AML-193 (cell line): ENCODE data around the gene RGS19.
A peak's percentile ranks its signal among the peaks of the same experiment; 100 is the strongest.
"Not testable (repeated sequence)": the region's sequence is repeated elsewhere in the genome, so short reads cannot be mapped to it uniquely, and the experiment has no call there.

ENCODE experiments used
- DNase-seq, 2 experiments: peaks; one replicate each; lab custom pipeline; 2025; lab: John Stamatoyannopoulos, UW

RGS19 gene

DNA sequence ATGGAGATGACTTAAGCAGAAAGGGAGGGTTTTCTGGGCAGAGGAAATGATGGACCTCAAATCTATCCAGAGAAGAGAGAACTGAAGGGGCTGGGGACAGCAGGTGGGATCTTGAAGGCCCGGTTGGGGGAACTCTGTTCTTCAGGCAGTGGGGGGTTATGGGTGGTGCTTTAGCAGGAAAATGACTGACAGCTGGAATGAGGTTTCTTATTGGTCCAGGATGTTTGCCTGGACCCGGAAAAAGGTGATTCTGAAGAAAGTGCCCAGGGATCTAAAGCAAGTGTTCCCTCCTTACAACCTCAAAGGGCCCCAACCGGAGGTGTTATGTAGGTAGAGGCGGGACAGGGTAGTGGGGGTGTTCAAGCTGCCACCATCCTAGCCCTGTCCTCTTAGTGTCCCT lies 16.1 kb upstream of the RGS19 start:
- DNase-seq, result no peak

DNA sequence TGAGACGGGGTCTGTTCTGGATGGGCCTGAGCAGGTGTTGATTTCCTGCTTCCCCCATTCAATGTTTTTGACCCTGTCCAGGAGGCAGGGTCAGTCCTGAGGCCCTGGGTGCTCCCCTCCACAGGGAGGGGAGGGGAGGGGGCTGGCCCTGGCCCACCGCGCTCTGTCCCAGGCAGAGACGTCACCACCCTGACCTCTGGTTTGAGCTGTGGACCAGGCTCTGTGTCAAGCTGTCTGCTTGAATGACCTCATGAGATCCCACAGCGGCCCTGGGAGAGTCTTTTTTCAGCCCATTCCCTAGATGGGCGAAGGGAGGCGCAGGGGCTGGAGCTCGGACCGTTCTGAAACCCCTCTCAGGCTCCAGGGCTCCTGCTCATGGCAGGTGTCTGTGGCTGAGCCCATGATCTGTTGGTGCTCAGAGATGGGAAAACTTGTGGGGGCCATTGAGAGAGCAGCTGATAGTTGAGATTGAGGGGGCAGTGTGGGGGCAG lies 13.7 kb upstream of the RGS19 start:
- no peak for DNase-seq

- DNase-seq, result no peak
Observed at GRCh38 chr20:64092258-64093012, 13.1 kb upstream of the RGS19 start.

- DNase-seq, result no peak
Observed at GRCh38 chr20:64091770-64092169, 12.5 kb upstream of the RGS19 start.

GRCh38 chr20:64091340-64091739 lies 12.0 kb upstream of the RGS19 start:
- DNase-seq, result no peak

- DNase-seq, result no peak
Observed at GRCh38 chr20:64090165-64090564, 10.8 kb upstream of the RGS19 start.

DNA sequence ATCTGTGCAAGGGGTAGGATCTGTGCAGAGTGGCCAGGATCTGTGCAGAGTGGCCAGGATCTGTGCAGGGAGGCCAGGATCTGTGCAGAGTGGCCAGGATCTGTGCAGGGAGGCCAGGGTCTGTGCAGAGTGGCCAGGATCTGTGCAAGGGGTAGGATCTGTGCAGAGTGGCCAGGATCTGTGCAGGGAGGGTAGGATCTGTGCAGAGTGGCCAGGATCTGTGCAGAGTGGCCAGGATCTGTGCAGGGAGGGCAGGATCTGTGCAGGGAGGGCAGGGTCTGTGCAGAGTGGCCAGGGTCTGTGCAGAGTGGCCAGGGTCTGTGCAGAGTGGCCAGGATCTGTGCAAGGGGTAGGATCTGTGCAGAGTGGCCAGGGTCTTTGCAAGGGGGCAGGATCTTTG lies 9.3 kb upstream of the RGS19 start:
- not testable (repeated sequence) for DNase-seq

DNA sequence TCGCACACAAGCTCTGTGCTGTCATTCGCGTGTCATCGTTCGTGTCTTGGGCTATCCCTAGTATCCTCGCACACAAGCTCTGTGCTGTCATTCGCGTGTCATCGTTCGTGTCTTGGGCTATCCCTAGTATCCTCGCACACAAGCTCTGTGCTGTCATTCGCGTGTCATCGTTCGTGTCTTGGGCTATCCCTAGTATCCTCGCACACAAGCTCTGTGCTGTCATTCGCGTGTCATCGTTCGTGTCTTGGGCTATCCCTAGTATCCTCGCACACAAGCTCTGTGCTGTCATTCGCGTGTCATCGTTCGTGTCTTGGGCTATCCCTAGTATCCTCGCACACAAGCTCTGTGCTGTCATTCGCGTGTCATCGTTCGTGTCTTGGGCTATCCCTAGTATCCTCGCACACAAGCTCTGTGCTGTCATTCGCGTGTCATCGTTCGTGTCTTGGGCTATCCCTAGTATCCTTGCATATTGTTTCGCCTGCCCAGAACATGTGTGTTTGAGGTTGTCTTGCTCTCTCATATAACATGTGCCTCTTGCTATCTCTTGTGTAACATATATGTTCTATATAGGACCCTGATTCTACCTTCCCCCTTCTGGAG lies 8.0 kb upstream of the RGS19 start:
- DNase-seq, result not testable (repeated sequence)

DNA sequence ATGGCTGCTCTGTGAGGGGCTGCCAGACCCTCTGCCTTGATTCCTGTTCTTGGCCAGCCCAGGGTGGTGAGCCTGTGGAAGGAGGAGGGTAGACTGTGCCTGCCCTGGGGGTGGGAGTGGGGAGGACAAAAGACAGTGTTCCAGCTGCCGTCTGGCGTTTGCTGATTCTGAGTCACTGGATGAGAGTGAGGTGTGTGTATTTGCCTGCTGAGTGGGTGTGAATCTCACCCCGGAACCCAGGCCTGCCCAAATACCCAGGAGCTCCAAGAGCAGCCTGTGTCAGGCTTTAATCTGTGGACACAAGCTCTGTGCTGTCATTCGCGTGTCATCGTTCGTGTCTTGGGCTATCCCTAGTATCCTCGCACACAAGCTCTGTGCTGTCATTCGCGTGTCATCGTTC lies 7.5 kb upstream of the RGS19 start:
- no peak for DNase-seq

GRCh38 chr20:64084685-64085152 lies 5.4 kb upstream of the RGS19 start:
- DNase-seq, result no peak

DNA sequence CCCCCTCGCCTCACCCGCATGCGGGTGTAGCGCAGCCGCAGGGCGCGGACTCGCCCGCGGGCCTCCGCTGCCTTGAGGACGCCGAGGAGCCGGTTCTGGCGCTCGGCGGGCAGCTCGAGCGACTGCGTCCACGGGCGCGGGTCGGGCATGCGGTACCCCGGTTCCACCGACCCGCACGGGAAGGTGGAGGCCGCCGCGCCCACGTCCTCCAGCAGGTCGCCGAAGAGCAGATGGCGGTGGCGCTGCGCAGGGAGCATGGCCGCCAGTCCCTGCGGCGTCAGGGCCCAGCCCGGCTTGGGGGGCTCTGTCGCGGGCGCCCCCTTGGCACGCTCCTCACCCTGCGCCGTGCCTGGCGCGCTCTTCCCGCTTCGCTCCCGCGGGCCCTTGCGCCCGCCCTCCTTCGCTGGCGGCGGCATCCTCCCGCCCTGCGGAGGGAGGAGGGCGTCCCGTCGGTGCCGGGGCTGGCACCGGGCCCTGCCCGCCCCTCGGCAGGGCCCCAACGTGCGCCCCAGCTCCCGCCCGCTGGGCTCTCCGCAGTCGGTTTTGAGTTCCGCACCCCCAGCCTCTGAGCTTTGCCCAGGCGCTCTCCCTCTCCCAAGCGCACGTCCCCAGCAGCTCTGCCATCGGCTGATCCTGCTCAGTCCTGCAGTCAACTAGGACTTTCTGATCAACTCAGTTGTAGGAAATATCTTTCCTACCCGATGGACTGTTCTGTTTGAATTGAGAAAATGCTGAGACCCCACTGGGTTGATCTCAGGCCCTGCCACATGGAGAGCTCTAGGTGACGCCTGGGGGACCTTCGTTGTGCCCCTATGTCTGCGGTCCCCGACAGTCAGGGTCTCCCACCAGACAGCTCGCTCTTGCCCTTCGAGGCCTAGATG lies 4.7 kb upstream of the RGS19 start, which contains the start of gene LKAAEAR1:
TSS of gene LKAAEAR1 (minus strand) at position 595 of the 881 bp plus-strand sequence. CDS start at position 416, 179 bp downstream.
- no peak for DNase-seq

DNA sequence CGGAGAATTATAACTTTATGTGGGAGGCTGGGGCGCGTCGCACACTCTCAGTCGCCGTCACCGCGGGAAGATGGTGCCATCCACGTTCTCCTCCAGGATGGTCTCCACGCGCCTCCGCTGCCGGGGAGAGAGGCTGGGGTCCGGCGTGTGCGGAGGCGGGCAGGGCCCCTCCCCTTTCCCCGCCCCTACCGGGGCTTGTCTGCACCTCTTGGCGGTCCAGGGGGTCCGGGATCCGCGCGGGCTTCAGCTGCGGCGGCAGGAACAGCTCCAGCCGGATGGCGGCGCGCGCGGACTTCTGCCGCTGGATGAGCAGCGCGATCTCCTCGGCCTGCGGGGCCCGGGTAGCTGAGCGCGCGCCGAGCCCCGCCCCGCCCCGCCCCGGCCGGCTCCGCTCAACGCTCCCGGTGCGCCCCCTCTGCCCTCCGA lies 4.1 kb upstream of the RGS19 start:
- DNase-seq, result peak; percentile 40 to 50

DNA sequence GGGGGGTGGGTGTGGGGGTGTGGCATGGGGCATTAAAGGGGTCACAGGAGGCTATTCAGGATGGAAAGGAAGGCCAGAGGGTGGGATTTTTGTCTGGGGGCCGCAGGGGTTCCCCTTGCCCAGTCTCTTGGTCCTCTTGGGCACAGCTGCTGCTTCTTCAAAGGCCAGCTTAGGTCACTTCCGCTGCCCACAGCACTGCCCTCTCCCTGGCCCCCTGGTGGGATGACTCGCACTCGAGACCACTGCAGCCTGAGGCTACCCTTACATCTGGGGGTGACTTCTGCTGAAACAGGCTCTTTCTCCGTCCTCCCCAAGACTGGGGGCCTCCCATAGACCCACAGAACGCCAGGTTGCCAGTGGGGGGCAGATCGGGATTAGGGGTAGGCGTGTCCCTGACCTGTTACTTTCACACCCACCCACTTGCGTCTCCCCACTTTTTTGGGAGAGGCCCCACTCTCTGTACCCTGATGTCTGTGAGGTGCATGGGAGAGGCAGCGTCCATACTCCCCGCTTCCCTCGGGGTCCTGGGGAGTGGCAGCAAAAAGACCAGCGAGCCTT lies 3.6 kb upstream of the RGS19 start:
- DNase-seq, result no peak

DNA sequence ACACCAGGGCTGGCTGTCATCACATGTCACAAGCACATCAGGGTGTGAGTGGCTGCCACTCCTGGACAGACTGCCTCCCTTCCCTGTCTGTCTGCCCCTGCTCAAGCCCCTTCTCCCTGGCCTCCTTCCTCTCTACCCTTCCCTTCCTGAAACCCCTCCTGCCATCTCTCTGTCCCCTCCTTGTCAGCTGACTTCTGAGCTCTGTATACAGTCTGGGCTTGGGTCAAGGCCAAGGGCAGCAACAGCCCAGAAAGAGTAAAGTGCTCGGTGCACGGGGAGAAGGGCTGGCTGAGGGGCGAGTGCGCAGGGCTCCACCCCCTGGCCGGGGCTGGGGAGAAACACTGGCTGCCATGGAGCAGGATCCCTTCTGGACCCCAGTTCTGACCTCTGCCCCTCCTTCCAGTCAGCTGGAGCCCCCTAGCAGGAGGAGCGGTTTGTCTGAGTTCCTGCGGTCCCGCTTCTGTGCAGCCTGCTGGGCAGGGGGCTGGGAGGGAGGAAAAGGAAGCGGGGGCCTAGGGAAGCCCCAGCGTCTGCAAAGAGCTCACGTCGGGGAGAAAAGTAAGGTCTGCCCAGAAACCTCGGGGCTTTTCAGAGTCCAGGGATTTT lies 2.9 kb upstream of the RGS19 start:
- DNase-seq, result no peak

DNA sequence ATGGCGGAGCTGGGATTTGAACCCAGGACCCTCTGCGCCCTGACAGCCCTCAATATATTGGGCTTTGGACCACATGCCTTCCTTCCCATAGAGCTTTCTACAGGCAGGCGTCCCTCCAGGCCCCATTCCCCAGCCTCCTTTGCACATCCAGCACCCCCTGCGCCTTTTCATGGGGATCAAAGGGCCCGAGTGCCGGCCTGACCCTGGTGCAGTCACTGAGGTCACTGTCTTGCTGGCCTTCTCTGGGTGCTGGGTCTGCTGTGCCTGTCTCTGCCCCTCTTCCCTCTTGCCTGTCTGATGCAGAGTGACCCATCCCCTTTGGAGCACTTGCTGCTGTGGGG lies 2.3 kb upstream of the RGS19 start:
- DNase-seq, result no peak

- DNase-seq, result no peak
Observed at GRCh38 chr20:64080813-64081623, 1.7 kb upstream of the RGS19 start.

DNA sequence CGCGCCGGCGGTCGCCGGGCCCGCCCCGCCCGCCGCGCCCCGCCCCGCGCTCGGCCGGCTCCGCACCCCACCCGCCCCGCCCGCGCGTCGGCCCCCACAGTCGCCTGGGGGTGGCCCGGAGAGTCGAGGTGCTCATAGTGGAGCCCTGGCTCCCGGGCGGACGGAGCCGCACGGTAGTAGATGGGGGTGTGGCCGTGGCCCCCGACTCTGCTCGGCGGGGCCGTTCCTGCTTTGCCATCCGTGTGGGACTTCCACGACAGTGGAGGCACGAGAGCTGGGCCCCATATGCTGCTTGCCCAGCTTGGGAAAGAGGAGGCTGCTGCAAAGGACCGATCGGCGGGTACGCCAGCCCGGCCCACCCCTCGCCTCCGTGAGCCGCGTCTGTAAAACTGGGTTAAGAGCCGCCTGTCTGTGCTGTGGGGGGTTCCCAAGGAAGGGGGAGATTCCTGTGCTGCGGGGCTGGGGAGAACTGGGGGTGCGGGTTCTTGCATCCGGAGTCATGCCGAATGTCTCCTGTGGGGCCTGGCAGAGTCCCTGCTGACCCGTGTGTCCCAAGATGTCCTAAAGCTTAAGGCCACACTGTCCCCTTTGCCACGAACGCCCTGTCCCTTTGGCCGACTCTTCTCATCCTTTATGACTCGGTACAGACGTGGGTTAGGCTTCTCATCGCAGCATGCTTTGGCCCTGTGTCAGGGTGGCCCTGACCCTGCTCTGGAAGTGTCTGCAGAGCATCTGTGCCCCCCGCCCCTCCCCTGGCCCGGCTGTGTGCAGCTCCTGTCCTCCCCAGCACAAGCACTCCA lies 895 bp upstream of the RGS19 start, which contains the start of gene OPRL1:
TSS of gene OPRL1 (plus strand) at position 70 of the 800 bp plus-strand sequence. CDS start 12,639 bp downstream, outside the sequence.
- peak in 1 of 2 experiments; percentile 10 for DNase-seq

DNA sequence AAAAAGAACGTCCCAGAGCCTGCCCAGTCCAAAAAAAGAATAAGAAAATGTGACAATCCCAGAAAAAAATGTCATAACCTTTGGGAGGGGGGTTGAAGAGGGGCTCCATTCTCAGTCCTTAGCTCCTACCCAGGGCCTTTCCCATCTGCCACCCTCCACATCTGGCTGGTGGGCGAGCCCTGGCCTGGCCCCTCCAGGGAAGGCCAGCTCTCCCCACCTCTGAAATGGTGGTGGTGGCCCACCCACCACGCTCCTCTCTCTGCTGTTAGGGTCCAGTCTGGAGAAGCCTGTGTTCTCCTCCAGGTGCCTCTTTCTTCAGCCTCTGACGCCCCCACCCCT lies 415 bp downstream of the RGS19 start:
- no peak for DNase-seq

- DNase-seq, result peak; percentile 62 to 64
Observed at GRCh38 chr20:64077876-64078551, 1.3 kb downstream of the RGS19 start.

- DNase-seq, result no peak
Observed at GRCh38 chr20:64077541-64077875, 1.8 kb downstream of the RGS19 start.
